Keratinocyte (primary cell): Measurements from ENCODE around the gene PHKA1. TPM values are rescaled to one million over a fixed set of nuclear protein-coding genes. Genes with fewer than 3 reads are reported as not detected.

Experiments used
- DNase-seq: peaks from one replicate; pipeline ENCODE4 v3.0.0-alpha.2; 2011; ENCODE audit warnings: low read depth, missing footprints, low spot score
- FAIRE-seq: peaks from 2 replicates; lab custom pipeline; 2011; peaks lifted over from hg19 to GRCh38; lab: Jason Lieb, UNC
- H2AFZ ChIP-seq: 2 replicates; pipeline ENCODE4 v1.6.0; 2012; ENCODE audit warnings: low read length, control low read depth, inconsistent platforms; ENCODE audit not compliant: control insufficient read depth
- H3K27ac ChIP-seq: 2 replicates; pipeline ENCODE4 v1.5.1; 2011; ENCODE audit warnings: low read length; ENCODE audit not compliant: control insufficient read depth, insufficient read depth
- H3K27me3 ChIP-seq: 3 replicates; pipeline ENCODE4 v1.6.0; 2011; ENCODE audit warnings: low read length; ENCODE audit not compliant: control insufficient read depth, insufficient read depth; ENCODE audit errors: extremely low read depth
- H3K36me3 ChIP-seq, 2 experiments: 2 replicates in 1 of 2; 3 replicates in 1 of 2; pipeline ENCODE4 v1.5.1; 2011; ENCODE audit warnings: low read length in 2 of 2, mild to moderate bottlenecking in 1 of 2; ENCODE audit not compliant: control insufficient read depth in 2 of 2, insufficient read depth in 2 of 2; ENCODE audit errors: extremely low read depth in 1 of 2
- H3K4me1 ChIP-seq: 3 replicates; pipeline ENCODE4 v1.5.1; 2011; ENCODE audit warnings: low read length; ENCODE audit not compliant: control insufficient read depth, insufficient read depth; ENCODE audit errors: extremely low read depth
- H3K4me2 ChIP-seq: 3 replicates; pipeline ENCODE4 v1.6.0; 2011; ENCODE audit warnings: low read depth, low read length; ENCODE audit not compliant: control insufficient read depth, insufficient read depth; ENCODE audit errors: extremely low read depth
- H3K4me3 ChIP-seq, 3 experiments: fragments of 200-600 bp in 1 of 3; sonication (generic) in 1 of 3; 2 replicates in 2 of 3; 3 replicates in 1 of 3; pipeline ENCODE4 v1.5.1; 2011 to 2016; ENCODE audit warnings: low read length in 3 of 3, mild to moderate bottlenecking in 3 of 3, control low read depth in 2 of 3, inconsistent platforms in 1 of 3, low read depth in 1 of 3, mixed read lengths in 1 of 3, mixed run types in 1 of 3, moderate library complexity in 1 of 3; ENCODE audit not compliant: control insufficient read depth in 2 of 3, insufficient read depth in 2 of 3; ENCODE audit errors: extremely low read depth in 1 of 3
- H3K79me2 ChIP-seq: 2 replicates; pipeline ENCODE4 v1.6.0; 2012; ENCODE audit warnings: low read length; ENCODE audit not compliant: control insufficient read depth, insufficient read depth
- H3K9ac ChIP-seq: 3 replicates; pipeline ENCODE4 v1.6.0; 2011; ENCODE audit warnings: low read length; ENCODE audit not compliant: control insufficient read depth, insufficient read depth; ENCODE audit errors: extremely low read depth
- H3K9me1 ChIP-seq: 3 replicates; pipeline ENCODE4 v1.6.0; 2011; ENCODE audit warnings: low read length; ENCODE audit not compliant: control insufficient read depth, insufficient read depth; ENCODE audit errors: extremely low read depth
- H3K9me3 ChIP-seq: 2 replicates; pipeline ENCODE4 v1.5.1; 2012; ENCODE audit warnings: low read depth, low read length; ENCODE audit not compliant: control insufficient read depth
- H4K20me1 ChIP-seq: 3 replicates; pipeline ENCODE4 v1.6.0; 2011; ENCODE audit warnings: low read length; ENCODE audit not compliant: control insufficient read depth, insufficient read depth; ENCODE audit errors: extremely low read depth
- EZH2 ChIP-seq: IDR thresholded peaks from one replicate; pipeline ENCODE4 v1.6.1; 2012; ENCODE audit warnings: inconsistent platforms, mild to moderate bottlenecking, low read length, moderate library complexity
- dilution Hi-C: fragments of 300-500 bp; cut with MboI; formaldehyde crosslinking; loops from one replicate; pipeline ENCODE4 v1.7.0; 2020; ENCODE audit warnings: low sequenced_read_pairs; ENCODE audit not compliant: extremely low pct_ligation_motif_present
- polyA plus RNA-seq, 5 experiments: library from polyadenylated mRNA; depleted of rRNA in 3 of 5; stranded (reverse) in 3 of 5; stranded (forward) in 1 of 5; unstranded in 1 of 5; fragments of >200 nt; gene quantifications; 1 replicate in 1 of 5; 2 replicates in 3 of 5; 3 replicates in 1 of 5; pipeline versions ENCODE4 v1.2.1 to v1.2.3, GENCODE V29; 2011 to 2012; ENCODE audit warnings: missing spikeins in 2 of 5, low read depth in 1 of 5, low replicate concordance in 1 of 5
- TF ChIP-seq, protein P1 (sequence below), 3 experiments: IDR thresholded peaks in 1 of 3; conservative IDR thresholded peaks in 1 of 3; optimal IDR thresholded peaks in 1 of 3; 2 replicates in 2 of 3; 3 replicates in 1 of 3; pipeline versions ENCODE3 to v1.5.1; 2011; ENCODE audit warnings: low read length in 3 of 3, mild to moderate bottlenecking in 3 of 3, moderate library complexity in 2 of 3, control low read depth in 1 of 3, inconsistent platforms in 1 of 3; ENCODE audit not compliant: insufficient read depth in 2 of 3; ENCODE audit errors: extremely low read depth in 1 of 3

The PHKA1 gene
- polyA plus RNA-seq, 1 donor (not counting 4 experiments of a cell fraction or from before 2014, with no cell fraction given) = 7.1 TPM

GRCh38 chrX:72609313-72609712, 104.8 kb downstream of the PHKA1 start:
- DNase-seq = no peak
- H3K4me1 ChIP-seq = no peaks in the 10 kb centered on the region
- dilution Hi-C loops = no loop called here
- no peaks in the 10 kb centered on the region for H3K27me3 ChIP-seq
- no peak overlapping the region for H3K4me3 ChIP-seq
- no peak overlapping the region for H2AFZ ChIP-seq
- H3K27ac ChIP-seq = no peak overlapping the region
- H3K9ac ChIP-seq = no peak overlapping the region
- TF ChIP-seq, protein P1, sequence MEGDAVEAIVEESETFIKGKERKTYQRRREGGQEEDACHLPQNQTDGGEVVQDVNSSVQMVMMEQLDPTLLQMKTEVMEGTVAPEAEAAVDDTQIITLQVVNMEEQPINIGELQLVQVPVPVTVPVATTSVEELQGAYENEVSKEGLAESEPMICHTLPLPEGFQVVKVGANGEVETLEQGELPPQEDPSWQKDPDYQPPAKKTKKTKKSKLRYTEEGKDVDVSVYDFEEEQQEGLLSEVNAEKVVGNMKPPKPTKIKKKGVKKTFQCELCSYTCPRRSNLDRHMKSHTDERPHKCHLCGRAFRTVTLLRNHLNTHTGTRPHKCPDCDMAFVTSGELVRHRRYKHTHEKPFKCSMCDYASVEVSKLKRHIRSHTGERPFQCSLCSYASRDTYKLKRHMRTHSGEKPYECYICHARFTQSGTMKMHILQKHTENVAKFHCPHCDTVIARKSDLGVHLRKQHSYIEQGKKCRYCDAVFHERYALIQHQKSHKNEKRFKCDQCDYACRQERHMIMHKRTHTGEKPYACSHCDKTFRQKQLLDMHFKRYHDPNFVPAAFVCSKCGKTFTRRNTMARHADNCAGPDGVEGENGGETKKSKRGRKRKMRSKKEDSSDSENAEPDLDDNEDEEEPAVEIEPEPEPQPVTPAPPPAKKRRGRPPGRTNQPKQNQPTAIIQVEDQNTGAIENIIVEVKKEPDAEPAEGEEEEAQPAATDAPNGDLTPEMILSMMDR (optimal IDR thresholded peaks at IDR 0.05 in 1 of 3, IDR thresholded peaks at IDR 0.05 in 1 of 3, conservative IDR thresholded peaks at IDR 0.05 in 1 of 3; ENCODE audit: extremely low read depth in 1 of 3, insufficient read depth in 2 of 3, low read length in 3 of 3) = peak; percentile 2 to 33 (median 30)
- no peak for TF ChIP-seq EZH2
- no peaks in the 10 kb centered on the region for H3K79me2 ChIP-seq
- no peaks in the 10 kb centered on the region for H3K36me3 ChIP-seq
- H3K9me3 ChIP-seq = no peaks in the 10 kb centered on the region
- H3K4me2 ChIP-seq = no peak overlapping the region
- no peaks in the 10 kb centered on the region for H3K9me1 ChIP-seq
- peak; percentile 39 for FAIRE-seq
- H4K20me1 ChIP-seq = no peaks in the 10 kb centered on the region

DNA sequence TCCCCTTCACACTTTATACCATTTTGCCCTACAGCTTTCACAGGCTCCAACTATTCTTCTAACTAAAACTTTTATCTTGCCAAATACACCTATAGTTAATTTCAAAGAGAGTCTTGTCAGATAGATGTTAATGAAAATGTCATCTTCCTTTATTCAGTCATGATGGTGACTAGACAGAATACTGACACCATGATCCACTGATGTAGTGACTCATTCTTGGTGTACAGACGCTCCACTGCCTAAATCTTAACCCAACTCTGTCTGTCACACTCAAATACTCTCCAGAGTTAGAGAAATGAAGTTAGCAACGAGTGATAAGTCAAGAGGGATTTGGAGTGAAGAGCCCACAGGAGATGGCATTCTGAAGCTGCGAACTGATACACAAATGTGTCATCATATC, 109.4 kb downstream of the PHKA1 start:
- Histone ChIP-seq H3K27me3 (no peaks in the 10 kb centered on the region), H3K4me3 (no peak overlapping the region), H3K9me1 (no peaks in the 10 kb centered on the region), H3K9me3 (no peaks in the 10 kb centered on the region), H3K36me3 (no peaks in the 10 kb centered on the region), H3K79me2 (no peaks in the 10 kb centered on the region), H3K4me2 (no peak overlapping the region), H3K4me1 (no peaks in the 10 kb centered on the region), H4K20me1 (no peaks in the 10 kb centered on the region), H2AFZ (no peak overlapping the region), H3K27ac (no peak overlapping the region), H3K9ac (no peak overlapping the region)
- dilution Hi-C loops = no loop called here
- no peak for DNase-seq
- FAIRE-seq = no peak
- TF ChIP-seq EZH2 = no peak
- TF ChIP-seq, protein P1 (optimal IDR thresholded peaks at IDR 0.05 in 1 of 3, IDR thresholded peaks at IDR 0.05 in 1 of 3, conservative IDR thresholded peaks at IDR 0.05 in 1 of 3; ENCODE audit: extremely low read depth in 1 of 3, insufficient read depth in 2 of 3, low read length in 3 of 3) = no peak
